Endothelial cell of umbilical vein (primary cell): ENCODE measurements around the gene OAF. TPM values are rescaled to one million over a fixed set of nuclear protein-coding genes. Genes with fewer than 3 reads are reported as not detected.

Experiments
- BruUV-seq: library from RNA; stranded (reverse); fragments of 400-500 nt; replicated peaks from 2 replicates; lab custom pipeline; 2021; lab: Mats Ljungman, UMichigan
- CTCF ChIA-PET: fragments of 300-600, 350-600 bp; sonication (Branson Sonifier 250); formaldehyde crosslinking; loops from one replicate; lab custom pipeline; 2021; ENCODE audit warnings: antibody characterized with exemption, inconsistent platforms; lab: Charles Lee
- POLR2A ChIA-PET: fragments of 300-600, 350-600 bp; sonication (Branson Sonifier 250); formaldehyde crosslinking; loops from one replicate; lab custom pipeline; 2021; ENCODE audit warnings: antibody characterized with exemption, inconsistent platforms; lab: Charles Lee
- DNase-seq: peaks from one replicate; pipeline ENCODE4 v3.0.0-alpha.2; 2011; ENCODE audit warnings: low read depth, low spot score
- FAIRE-seq: peaks from 2 replicates; lab custom pipeline; 2011; peaks lifted over from hg19 to GRCh38; lab: Jason Lieb, UNC
- H2AFZ ChIP-seq: 2 replicates; pipeline ENCODE4 v1.6.0; 2012; ENCODE audit warnings: low read depth, low read length, control low read depth, inconsistent platforms
- H3K27ac ChIP-seq: 2 replicates; pipeline ENCODE4 v1.5.1; 2011; ENCODE audit warnings: low read depth, mild to moderate bottlenecking, control low read depth, low read length, moderate library complexity; ENCODE audit not compliant: insufficient read depth
- H3K27me3 ChIP-seq, 2 experiments: 2 replicates each; pipeline versions ENCODE4 v1.6.0 to v1.6.1; 2011; ENCODE audit warnings: low read length in 2 of 2, mixed read lengths in 1 of 2; ENCODE audit not compliant: control insufficient read depth in 2 of 2, insufficient read depth in 2 of 2
- H3K36me3 ChIP-seq, 2 experiments: 2 replicates in 1 of 2; 3 replicates in 1 of 2; pipeline ENCODE4 v1.5.1; 2011; ENCODE audit warnings: low read length in 2 of 2, mild to moderate bottlenecking in 1 of 2, moderate library complexity in 1 of 2; ENCODE audit not compliant: control insufficient read depth in 2 of 2, insufficient read depth in 2 of 2; ENCODE audit errors: extremely low read depth in 1 of 2
- H3K4me1 ChIP-seq: 3 replicates; pipeline ENCODE4 v1.5.1; 2011; ENCODE audit warnings: mild to moderate bottlenecking, low read length; ENCODE audit not compliant: control insufficient read depth, insufficient read depth; ENCODE audit errors: extremely low read depth
- H3K4me2 ChIP-seq: 2 replicates; pipeline ENCODE4 v1.6.1; 2011; ENCODE audit warnings: low read length, control low read depth, mixed read lengths; ENCODE audit not compliant: insufficient read depth
- H3K4me3 ChIP-seq, 3 experiments: fragments of 200-600 bp in 1 of 3; sonication (generic), shearing (Covaris generic) in 1 of 3; replicated peaks in 1 of 3; 2 replicates each; pipeline ENCODE4 v1.5.1; 2011 to 2016; ENCODE audit warnings: control low read depth in 3 of 3, low read length in 3 of 3, mild to moderate bottlenecking in 2 of 3, inconsistent platforms in 1 of 3, low read depth in 1 of 3, moderate library complexity in 1 of 3; ENCODE audit not compliant: insufficient read depth in 1 of 3
- H3K79me2 ChIP-seq: 2 replicates; pipeline ENCODE4 v1.6.0; 2012; ENCODE audit warnings: low read length, inconsistent platforms; ENCODE audit not compliant: control insufficient read depth, insufficient read depth
- H3K9ac ChIP-seq: replicated peaks from 2 replicates; pipeline ENCODE3; 2011; ENCODE audit warnings: low read length, control low read depth; ENCODE audit not compliant: insufficient read depth; ENCODE audit errors: extremely low read depth
- H3K9me1 ChIP-seq: replicated peaks from 3 replicates; pipeline ENCODE4 v1.6.0; 2011; ENCODE audit warnings: mild to moderate bottlenecking, low read length; ENCODE audit not compliant: control insufficient read depth, insufficient read depth; ENCODE audit errors: extremely low read depth
- H3K9me3 ChIP-seq: replicated peaks from 2 replicates; pipeline ENCODE4 v1.5.1; 2012; ENCODE audit warnings: low read length, inconsistent platforms; ENCODE audit not compliant: control insufficient read depth, insufficient read depth
- H4K20me1 ChIP-seq: replicated peaks from 2 replicates; pipeline ENCODE3; 2011; ENCODE audit warnings: mild to moderate bottlenecking, low read length; ENCODE audit not compliant: control insufficient read depth, insufficient read depth; ENCODE audit errors: extremely low read depth
- CTCF ChIP-seq, 2 donors: IDR thresholded peaks; 1 replicate in 1 of 2; 2 replicates in 1 of 2; pipeline ENCODE4 v1.5.1; 2011; ENCODE audit warnings: low read length in 2 of 2, mild to moderate bottlenecking in 2 of 2, moderate library complexity in 2 of 2, control low read depth in 1 of 2, inconsistent platforms in 1 of 2, low read depth in 1 of 2; ENCODE audit not compliant: insufficient read depth in 1 of 2; ENCODE audit errors: extremely low read depth in 1 of 2
- EZH2 ChIP-seq: IDR thresholded peaks from 2 replicates; pipeline ENCODE4 v1.6.1; 2012; ENCODE audit warnings: borderline replicate concordance, low read depth, mild to moderate bottlenecking, moderate library complexity, low read length, inconsistent platforms; ENCODE audit not compliant: severe bottlenecking
- FOS ChIP-seq: IDR thresholded peaks from 2 replicates; pipeline ENCODE4 v1.6.1; 2011; ENCODE audit warnings: mild to moderate bottlenecking, low read length, moderate library complexity, borderline replicate concordance; ENCODE audit not compliant: insufficient read depth
- GATA2 ChIP-seq: IDR thresholded peaks from 2 replicates; pipeline ENCODE4 v1.7.0; 2011; ENCODE audit warnings: low read depth, mild to moderate bottlenecking, moderate library complexity, mixed read lengths, low read length; ENCODE audit not compliant: insufficient read length, insufficient read depth
- JUN ChIP-seq: IDR thresholded peaks from 2 replicates; pipeline ENCODE4 v1.6.1; 2011; ENCODE audit warnings: borderline replicate concordance, low read depth; ENCODE audit not compliant: insufficient read length, insufficient read depth
- MAX ChIP-seq: IDR thresholded peaks from 2 replicates; pipeline ENCODE4 v1.6.1; 2011; ENCODE audit not compliant: insufficient read depth, insufficient read length
- MYC ChIP-seq: IDR thresholded peaks from one replicate; pipeline ENCODE4 v1.6.1; 2011; ENCODE audit warnings: mild to moderate bottlenecking, low read depth, low read length
- POLR2A ChIP-seq: IDR thresholded peaks from 2 replicates; pipeline ENCODE4 v1.6.1; 2012; ENCODE audit warnings: low read depth, mild to moderate bottlenecking, control low read depth, low read length
- POLR2AphosphoS5 ChIP-seq: IDR thresholded peaks from 2 replicates; pipeline ENCODE4 v1.6.1; 2012; ENCODE audit warnings: low read depth, mild to moderate bottlenecking, control low read depth, low read length, moderate library complexity; ENCODE audit not compliant: insufficient read depth
- dilution Hi-C: fragments of 300-500 bp; cut with MboI; formaldehyde crosslinking; loops from one replicate; pipeline ENCODE4 v1.15.0; 2019; ENCODE audit warnings: low sequenced_read_pairs; ENCODE audit not compliant: extremely low pct_ligation_motif_present
- intact Hi-C: fragments of 100-400 bp; cut with micrococcal nuclease; formaldehyde crosslinking; loops from one replicate; pipeline ENCODE4 v1.10.0; 2022
- polyA plus RNA-seq, 4 experiments: library from polyadenylated mRNA; depleted of rRNA in 3 of 4; stranded (reverse) in 3 of 4; unstranded in 1 of 4; fragments of >200 nt; gene quantifications; 2 replicates each; pipeline versions ENCODE4 v1.2.1 to v1.2.3, GENCODE V29; 2011 to 2012; ENCODE audit warnings: missing spikeins in 1 of 4
- total RNA-seq: library from RNA; stranded (reverse); gene quantifications from 2 replicates; pipeline ENCODE4 v1.2.3, GENCODE V29; 2021

The OAF gene
- total and polyA plus RNA-seq, 2 donors (not counting 3 experiments of a cell fraction or from before 2014, with no cell fraction given): 32.1 to 33.8 TPM

GRCh38 chr11:120186774-120187591 is 23.8 kb upstream of the OAF start:
- no peak overlapping the region for H3K27ac ChIP-seq
- DNase-seq (no peak), FAIRE-seq (no peak)
- no peaks in the 10 kb centered on the region for H3K9me1 ChIP-seq
- no peaks in the 10 kb centered on the region for H3K36me3 ChIP-seq
- H3K79me2 ChIP-seq: no peaks in the 10 kb centered on the region
- no peak overlapping the region for H3K9ac ChIP-seq
- intact Hi-C loops: no loop called here
- ChIA-PET CTCF (interaction anchor here (1.1 to 1.5 kb wide), 2 partner anchors 8 to 113 kb away, joined by 3 read pairs; no protein-coding TSS in a partner anchor), POLR2A (no interaction called here)
- no peaks in the 10 kb centered on the region for H4K20me1 ChIP-seq
- H3K4me2 ChIP-seq: no peak overlapping the region
- peaks cover 8 to 9% of the 10 kb centered on the region in 2 experiments for H3K27me3 ChIP-seq
- no TSS peak for BruUV-seq
- H3K4me1 ChIP-seq: no peaks in the 10 kb centered on the region
- H2AFZ ChIP-seq: no peak overlapping the region
- H3K9me3 ChIP-seq: no peaks in the 10 kb centered on the region
- TF ChIP-seq FOS: no peak
- no peak for TF ChIP-seq EZH2
- no peak for TF ChIP-seq GATA2
- no peak for TF ChIP-seq MAX
- no peak for TF ChIP-seq POLR2AphosphoS5
- TF ChIP-seq POLR2A: no peak
- no peak for TF ChIP-seq JUN
- no peak for TF ChIP-seq MYC
- TF ChIP-seq CTCF (IDR thresholded peaks at IDR 0.05; ENCODE audit: extremely low read depth in 1 of 2, insufficient read depth in 1 of 2, low read depth in 1 of 2, low read length in 2 of 2): no peak
- dilution Hi-C loops: no loop called here
- no peak overlapping the region for H3K4me3 ChIP-seq
